ENCODE data around the gene IL17F. TPM values are rescaled to one million over a fixed set of nuclear protein-coding genes. Genes with fewer than 3 reads are reported as not detected.

The IL17F gene
- total and polyA plus RNA-seq, 8 donors: not detected

GRCh38 chr6:52227495-52227894 is 16.8 kb downstream of the IL17F start:
- Histone ChIP-seq H3K27ac (no peak overlapping the region), H3K27me3 (no peaks in the 10 kb centered on the region), H3K4me3 (no peak overlapping the region), H3K9me3 (no peaks in the 10 kb centered on the region), H3K36me3 (no peaks in the 10 kb centered on the region), H3K4me1 (no peaks in the 10 kb centered on the region)
- no peak for TF ChIP-seq CTCF (IDR thresholded peaks at IDR 0.05)
- ATAC-seq: no peak
- no peak for FAIRE-seq
- whole genome bisulfite sequencing, 2 donors: 70 to 85% methylated on average over 1 of the region's 1 CpG
- intact Hi-C loops (cut with DNase I): no loop called here
- no peak for DNase-seq

- FAIRE-seq: no peak
- 23 to 52% methylated on average over 3 of the region's 3 CpGs for WGBS, 2 donors
- intact Hi-C loops (cut with DNase I): no loop called here
Measured at GRCh38 chr6:52221302-52221701, 23.0 kb downstream of the IL17F start.

GRCh38 chr6:52217761-52218160 is 26.5 kb downstream of the IL17F start:
- WGBS, 2 donors: 63 to 67% methylated on average over 2 of the region's 2 CpGs
- H3K9me3 ChIP-seq: no peaks in the 10 kb centered on the region
- H3K4me1 ChIP-seq: no peaks in the 10 kb centered on the region
- TF ChIP-seq CTCF (IDR thresholded peaks at IDR 0.05): no peak
- H3K4me3 ChIP-seq: no peak overlapping the region
- H3K27ac ChIP-seq: no peak overlapping the region
- ATAC-seq (no peak), FAIRE-seq (no peak), DNase-seq (no peak)
- no peaks in the 10 kb centered on the region for H3K27me3 ChIP-seq
- intact Hi-C loops (cut with DNase I): no loop called here
- no peaks in the 10 kb centered on the region for H3K36me3 ChIP-seq

More at GRCh38 chr6:52221302-52221701, 23.0 kb downstream of the IL17F start:
- Histone ChIP-seq H3K4me3 (no peak overlapping the region), H3K9me3 (no peaks in the 10 kb centered on the region), H3K27me3 (no peaks in the 10 kb centered on the region), H3K27ac (no peak overlapping the region), H3K4me1 (no peaks in the 10 kb centered on the region), H3K36me3 (no peaks in the 10 kb centered on the region)
- TF ChIP-seq CTCF (IDR thresholded peaks at IDR 0.05): no peak
- DNase-seq: no peak
- no peak for ATAC-seq

GRCh38 chr6:52216932-52217575 is 27.2 kb downstream of the IL17F start:
- no peak for FAIRE-seq

More at GRCh38 chr6:52216932-52217575, 27.2 kb downstream of the IL17F start:
- no peak for ATAC-seq
- TF ChIP-seq CTCF (IDR thresholded peaks at IDR 0.05): no peak
- H3K4me3 ChIP-seq: no peak overlapping the region
- no peaks in the 10 kb centered on the region for H3K36me3 ChIP-seq
- H3K27ac ChIP-seq: no peak overlapping the region
- intact Hi-C loops (cut with DNase I): no loop called here
- H3K4me1 ChIP-seq: no peaks in the 10 kb centered on the region
- no peak for DNase-seq
- no peaks in the 10 kb centered on the region for H3K27me3 ChIP-seq
- WGBS, 2 donors: 76 to 83% methylated on average over 5 of the region's 5 CpGs
- no peaks in the 10 kb centered on the region for H3K9me3 ChIP-seq

Data from pancreas (tissue), 10 donors.